GM18526 (cell line): ENCODE measurements around the gene RHOB.

Experiments used
- POLR2A ChIP-seq: IDR thresholded peaks from 3 replicates; pipeline ENCODE4 v1.6.1; 2011; ENCODE audit not compliant: insufficient read length; ENCODE audit errors: extremely low read depth

Gene RHOB

DNA sequence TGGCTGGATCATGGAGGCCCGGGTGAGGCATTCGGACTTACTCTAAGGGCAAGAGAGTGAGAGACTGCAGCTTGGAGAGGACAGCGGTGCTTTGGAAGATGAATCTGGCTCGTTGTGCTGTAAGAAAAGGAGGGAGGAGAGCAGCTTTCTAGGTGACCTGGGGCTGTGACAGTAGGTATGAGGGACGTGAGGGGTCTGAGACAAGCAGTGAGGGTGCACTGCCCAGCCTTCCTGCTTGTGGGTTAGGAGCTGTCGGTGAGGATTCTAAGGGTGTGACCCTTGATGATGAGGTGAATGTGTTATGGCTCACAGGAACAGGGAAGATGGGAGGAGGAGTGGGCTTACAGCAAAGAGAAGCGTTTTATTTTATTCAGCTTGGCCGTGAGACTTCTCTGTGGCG is 27.1 kb upstream of the RHOB start:
- TF ChIP-seq POLR2A = no peak

DNA sequence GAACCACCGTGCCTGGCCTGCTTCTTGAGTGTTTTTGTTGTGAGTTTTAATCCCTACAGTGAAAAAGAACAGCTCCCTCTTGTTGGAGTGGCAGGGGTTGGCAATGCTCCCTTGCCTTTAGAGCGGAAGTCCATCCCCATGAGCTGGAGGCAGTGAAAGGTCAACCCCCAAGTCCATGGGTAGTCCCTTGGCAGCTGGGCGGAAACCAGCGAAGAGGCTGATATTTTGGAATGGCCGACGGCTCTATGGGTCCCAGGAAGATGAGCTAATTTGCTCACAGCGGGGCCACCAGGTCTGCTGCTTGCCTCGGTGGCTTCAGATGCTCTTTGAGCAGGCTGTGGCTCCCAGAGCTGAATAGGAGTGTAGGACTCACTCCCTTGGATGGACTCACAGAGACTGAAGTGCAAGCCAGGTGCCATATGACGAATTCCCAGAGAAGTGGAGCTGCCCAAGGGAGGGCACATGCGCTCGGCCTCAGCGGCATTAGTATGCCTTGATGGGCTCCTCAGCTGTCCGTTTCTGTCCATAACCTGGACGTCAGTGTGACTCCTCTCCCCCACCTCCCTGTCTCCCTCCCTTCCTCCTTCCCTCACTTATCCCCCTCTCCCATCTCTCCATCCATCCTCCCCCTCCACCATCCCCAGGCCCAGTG is 25.4 kb upstream of the RHOB start:
- no peak for TF ChIP-seq POLR2A

DNA sequence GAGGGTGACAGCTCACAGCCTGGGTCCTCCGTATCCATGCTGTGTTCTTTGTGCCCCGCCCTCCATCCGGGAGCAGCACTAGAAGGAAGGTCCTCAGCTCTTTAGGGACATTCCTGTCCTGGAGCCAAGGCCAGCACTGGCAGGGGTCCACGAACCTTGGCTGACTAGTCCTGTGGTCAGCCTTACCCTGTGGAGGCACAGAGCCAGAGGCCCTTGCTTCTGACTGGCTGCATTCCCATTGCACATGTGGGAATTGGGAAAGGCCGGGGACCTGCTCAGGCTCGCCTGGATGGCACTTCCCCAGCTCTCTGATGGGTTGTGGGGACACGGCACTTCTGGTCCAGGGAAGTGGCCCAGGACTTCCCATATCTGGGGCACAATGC is 24.9 kb upstream of the RHOB start:
- no peak for TF ChIP-seq POLR2A

DNA sequence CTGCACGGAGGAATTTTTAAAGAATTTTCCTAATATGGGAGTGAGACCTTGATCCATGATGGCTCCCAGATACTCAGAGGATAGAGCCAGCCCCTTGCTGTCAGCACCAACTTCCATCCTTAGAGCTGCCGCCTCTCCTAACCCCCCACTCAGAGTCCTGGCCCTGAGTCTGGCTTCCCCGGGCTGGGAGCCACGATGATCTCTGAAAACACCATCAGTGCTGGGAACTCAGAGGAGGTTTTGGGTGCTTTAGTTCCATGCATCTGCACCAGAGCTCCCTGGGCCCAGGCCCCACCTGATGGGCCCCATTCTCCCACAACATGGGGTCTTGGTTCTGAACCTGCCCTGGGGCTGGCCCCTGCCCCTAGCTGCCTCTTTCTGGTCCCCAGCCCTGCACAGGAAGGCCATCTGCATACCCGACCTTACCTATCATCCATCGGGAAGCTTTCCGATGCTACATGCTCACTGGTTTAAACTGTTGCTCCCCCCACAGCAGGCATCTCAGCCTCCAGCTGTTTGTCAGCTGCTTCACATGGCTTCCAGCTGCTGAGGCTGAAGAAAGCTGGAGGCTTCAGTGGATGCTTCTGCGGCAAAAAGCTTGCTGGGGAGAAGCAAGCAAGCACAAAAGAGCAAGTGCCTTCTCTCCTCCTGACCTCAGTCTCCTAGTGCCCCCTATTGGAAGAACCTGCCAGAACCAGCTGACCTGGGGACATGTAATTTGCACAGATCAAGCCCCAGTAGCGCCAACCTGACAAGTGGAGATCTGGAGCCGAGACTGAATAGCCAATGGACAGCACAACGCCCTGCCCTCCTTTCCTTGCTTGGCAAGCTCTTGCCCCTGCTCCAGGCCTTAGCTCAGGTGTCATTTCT is 24.2 kb upstream of the RHOB start:
- TF ChIP-seq POLR2A = no peak

DNA sequence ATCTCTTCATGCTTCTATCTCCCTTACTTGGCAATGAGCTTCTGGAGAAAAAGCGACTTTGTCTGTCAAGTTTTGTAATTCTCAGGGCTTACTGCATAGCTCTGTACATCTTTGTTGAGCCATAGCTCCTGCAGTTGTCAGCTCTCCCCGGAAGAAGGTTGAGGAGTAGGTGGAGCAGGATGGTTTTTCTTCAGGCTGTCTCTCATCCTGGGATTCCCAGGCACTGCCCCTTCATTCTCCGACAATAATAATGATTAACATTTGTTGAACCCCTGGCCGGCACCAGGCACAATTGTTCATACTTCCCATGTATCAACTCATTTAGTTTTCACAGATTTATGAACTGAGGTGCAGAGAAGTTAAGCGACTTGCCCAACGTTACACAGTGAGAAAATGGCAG is 23.5 kb upstream of the RHOB start:
- no peak for TF ChIP-seq POLR2A

DNA sequence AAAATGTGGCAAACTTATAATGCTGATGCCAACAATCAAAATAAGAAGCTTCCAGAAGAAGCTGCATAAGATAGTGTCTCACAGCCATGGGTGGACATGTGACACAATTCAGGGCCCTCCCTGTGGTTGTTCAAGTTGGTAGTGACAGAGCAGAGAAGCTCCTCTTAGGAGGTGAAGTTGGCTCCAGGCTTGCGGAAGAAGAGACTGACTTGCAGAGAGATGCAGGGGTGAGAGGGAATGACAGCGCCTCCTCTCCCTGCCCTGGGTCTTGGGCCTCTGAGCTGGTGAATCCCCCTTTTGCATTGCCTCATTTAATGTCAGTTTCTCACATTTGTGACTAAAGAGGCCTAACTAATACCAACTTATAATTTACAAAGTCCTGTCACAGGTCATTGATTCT is 23.0 kb upstream of the RHOB start:
- no peak for TF ChIP-seq POLR2A

DNA sequence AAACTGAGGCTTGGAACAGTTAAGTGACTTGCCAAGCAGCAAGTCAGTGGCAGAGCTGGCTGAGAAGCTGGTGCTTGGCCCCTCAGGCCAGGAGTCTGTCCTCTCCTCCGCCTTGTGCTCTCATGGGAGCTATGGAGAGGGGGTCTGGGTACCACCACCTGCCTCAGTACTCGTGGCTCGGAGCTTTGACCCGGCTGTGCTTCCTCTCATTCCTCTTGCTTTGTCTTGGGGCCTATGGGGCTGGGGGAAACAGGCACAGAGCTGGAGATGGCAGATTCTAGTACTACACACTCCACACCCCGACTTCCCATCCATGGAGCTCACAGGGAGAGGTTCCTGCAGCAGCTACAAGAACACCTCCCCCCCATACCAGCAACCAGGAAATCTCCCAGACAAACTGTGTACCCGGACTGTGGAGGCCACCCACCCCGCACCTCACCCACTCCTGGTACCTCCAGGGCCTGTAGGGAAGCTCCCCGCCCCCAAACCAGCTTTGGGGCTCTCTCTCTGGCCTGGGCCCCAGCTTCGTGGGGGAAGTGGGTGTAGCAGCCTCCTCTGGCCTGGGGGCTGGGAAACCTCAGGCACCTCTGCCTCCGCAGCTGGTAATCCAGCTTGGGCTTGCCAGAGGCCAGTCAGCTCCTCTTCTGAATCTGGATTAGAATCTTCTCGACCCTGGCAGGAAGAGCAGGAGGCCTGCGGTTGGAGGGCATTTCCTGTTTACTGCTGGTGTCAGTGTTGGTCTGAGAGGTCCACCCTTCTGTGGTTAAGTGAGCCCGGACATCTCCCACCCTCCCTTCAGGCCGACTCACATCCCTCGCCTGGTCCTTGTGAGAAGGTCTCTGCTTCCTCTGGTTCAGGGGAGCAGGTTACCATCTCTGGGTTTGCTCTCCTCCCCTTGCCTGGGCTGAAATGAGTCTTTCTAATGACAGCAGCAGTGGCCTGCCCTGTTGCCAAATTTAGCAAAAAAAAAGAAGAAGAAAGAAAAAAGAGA is 22.3 kb upstream of the RHOB start:
- TF ChIP-seq POLR2A = peak; percentile 22

DNA sequence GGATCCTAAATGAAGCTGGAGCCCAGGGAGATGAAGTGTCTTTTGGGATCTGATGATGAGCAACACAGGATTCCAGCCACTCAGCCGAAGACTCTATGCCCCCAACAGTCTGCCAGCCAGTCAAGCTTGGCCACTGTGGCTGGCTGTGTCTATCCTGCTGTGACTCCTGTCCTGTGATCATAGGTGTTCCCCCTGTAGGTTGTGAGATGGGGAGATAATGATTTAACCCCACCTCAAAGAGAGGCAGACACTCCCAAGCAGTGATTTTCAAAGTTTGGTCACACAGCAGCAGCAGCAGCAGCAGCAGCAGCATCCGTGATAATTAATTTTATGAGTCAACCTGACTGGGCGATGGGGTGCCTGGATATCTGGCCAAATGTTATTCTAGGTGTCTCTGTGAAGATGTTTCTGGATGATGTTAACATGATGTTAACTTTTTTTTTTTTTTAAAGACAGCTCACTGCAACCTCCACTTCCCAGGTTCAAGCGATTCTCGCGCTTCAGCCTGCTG is 21.4 kb upstream of the RHOB start:
- TF ChIP-seq POLR2A = no peak

DNA sequence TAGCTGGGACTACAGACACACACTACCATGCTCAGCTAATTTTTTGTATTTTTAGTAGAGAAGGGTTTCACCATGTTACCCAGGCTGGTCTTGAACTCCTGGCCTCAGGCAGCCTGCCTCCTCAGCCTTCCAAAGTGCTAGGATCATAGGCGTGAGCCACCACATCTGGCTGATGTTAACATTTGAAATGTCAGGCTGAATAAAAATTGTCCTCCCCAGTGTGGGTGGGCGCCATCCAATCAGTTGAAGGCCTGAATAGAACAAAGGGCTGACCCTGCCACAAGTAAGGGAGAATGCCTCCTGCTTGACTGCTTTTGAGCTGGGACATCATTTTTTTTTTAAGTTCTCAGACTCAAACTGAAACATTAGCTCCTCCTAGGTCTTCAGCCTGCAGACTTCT is 21.0 kb upstream of the RHOB start:
- no peak for TF ChIP-seq POLR2A

DNA sequence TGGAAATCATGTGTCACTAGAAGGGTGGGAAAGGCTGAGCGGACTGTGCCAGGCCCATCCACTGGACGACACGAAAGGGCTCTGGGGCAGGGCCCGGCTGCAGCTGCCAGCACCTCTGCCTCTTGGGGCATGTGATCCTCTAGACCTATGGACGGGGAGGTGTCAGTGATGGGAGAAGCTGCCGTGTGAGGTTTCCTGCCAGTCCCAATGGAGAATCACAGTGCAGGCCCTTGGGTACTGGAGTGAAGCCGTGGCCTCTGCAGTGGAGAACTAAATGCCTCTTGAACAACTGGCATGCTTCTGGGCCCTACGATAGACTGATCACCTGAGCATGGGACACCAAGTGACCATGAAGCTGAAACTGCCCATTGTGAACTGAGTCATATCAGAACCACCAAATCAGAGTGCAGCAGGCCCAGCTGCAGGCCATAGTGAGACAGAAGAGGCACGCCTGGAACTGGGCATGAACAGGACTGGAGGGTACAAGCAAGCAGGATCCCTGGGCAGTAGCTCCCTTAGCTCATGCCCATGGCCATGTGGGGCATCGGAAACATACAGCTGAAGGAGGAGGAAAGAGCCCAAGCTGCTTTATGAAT is 18.8 kb upstream of the RHOB start:
- no peak for TF ChIP-seq POLR2A

DNA sequence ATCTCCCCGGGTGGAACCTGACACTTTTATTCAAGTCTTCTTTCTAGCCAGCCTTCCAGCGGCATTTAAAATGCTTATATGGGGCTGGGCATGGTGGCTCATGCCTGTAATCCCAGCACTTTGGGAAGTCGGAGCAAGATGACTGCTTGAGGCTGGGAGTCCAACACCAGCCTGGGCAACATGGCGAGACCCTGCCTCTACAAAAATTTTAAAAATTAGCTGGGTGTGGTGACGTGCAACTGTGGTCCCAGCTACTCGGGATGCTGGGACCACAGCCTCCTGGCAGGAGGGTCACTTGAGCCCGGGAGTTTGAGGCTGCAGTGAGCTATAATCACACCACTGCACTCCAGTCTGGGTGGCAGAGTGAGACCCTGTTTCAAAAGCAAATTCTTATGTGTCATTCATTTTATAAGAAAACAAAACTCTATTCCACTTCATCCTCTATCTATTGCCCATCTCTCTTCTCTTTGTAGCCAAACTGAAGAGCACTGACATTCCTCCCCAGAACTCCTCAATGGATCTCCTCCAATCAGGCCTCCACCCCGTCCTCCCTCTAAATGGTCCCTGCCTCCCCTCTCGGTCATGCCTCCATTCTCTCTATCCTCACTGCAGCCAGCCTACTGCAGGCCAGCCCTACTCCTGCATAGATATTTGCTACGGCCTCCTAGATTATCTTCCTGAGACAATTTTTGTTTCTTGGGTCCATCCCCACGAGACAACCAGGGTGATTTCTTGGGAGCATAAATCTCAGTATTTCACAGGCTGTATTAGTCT is 18.0 kb upstream of the RHOB start:
- TF ChIP-seq POLR2A = no peak

DNA sequence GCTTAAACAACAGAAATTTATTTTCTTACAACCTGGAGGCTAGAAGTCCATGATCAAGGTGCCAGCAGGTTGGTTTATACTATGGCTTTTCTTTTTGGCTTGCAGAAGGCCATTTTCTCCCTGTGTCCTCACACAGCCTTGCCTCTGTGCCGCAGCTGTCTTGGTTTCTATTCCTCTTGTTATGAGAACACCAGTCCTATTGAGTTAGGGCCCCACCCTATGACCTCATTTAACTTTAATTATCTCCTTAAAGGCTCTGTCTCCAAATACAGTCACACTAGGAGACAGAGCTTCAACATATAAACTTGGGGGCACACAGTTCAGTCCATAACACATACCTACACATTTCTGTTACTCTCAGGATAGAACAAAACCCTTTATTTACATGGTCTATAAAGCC is 17.3 kb upstream of the RHOB start:
- TF ChIP-seq POLR2A = no peak

DNA sequence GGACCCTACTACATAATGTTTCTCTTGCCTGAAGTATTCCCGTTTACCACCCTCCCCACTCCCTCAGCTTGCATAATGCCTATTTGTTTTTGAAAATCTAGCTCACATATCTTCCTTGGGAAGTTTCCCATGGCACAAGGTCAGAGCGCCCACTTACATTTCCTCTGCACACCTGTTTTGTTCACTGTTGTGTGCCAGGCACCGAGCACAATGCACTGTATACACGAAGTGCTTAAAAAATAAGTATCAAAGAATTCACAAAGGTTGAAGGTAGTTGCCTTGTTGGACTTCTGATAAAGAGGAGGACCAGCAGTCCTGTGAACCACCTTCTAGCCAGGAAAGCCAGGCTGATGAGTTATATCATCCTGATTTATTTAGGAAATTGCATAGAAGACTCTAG is 16.8 kb upstream of the RHOB start:
- no peak for TF ChIP-seq POLR2A

DNA sequence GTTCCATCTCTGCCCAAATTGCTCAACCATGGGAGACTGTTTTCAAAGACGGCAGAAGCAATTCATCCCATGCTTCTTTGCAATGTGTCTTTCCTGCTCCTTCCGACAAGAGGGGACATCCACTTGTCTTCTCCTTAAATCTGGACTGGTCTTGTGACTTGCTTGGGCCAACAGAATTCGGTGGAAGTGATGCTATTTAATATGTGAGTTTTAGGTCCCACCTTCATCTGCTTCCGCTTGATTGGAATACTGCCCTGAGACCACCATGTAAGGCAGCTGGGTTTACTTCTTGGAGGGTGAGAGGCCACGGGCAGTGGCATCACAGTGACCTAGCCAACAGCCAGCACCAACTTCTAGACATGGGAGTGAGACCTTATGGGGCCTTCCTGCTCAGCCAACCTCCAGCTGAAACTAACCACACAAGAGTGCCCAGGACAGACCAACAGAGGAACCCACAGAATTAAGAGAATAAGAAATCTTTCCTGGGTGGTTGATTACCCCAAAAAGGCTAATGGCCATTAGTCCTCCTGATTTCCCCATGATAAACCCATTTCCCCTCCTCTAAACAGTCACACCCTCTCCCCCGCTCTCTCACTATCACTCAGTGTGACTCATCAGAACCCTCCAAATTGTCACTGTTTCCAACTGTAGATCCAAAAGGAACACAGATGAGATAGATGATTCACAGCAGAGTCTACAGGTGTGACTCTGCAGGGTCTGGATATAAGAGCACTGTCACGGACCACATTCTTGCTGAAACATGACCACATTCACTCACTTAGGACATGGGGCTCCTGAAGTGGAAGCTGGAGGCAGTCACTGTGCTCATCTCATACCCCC is 16.2 kb upstream of the RHOB start:
- TF ChIP-seq POLR2A = no peak

DNA sequence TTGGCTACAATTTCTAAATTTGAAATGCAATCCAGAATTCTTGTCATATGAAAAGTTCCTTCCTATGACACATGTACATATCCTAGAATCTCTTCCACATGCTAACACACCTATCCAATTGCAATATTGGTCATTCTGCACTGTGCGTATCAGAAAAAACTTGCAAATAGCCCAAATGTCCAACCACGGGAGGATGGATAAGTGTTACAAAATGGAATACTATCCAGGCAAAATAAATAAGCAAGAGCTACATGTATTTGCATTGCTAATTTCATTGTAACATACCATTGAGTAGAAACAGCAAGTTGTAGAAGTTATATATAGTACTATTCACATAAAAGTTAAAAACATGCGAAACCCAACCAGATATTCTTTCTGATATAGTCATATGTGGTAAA is 15.6 kb upstream of the RHOB start:
- TF ChIP-seq POLR2A = no peak
